Type B pancreatic cell (in vitro differentiated cells): ENCODE data around the gene DBP. TPM values are rescaled to one million over a fixed set of nuclear protein-coding genes. Genes with fewer than 3 reads are reported as not detected.
"Not testable (repeated sequence)": the region's sequence is repeated elsewhere in the genome, so short reads cannot be mapped to it uniquely, and the experiment has no call there.

Experiments used
- DNase-seq: peaks from one replicate; pipeline ENCODE4 v3.0.0; 2021; ENCODE audit warnings: mixed read lengths; ENCODE audit not compliant: unreplicated experiment; ENCODE audit errors: extremely low spot score
- H3K27ac Mint-ChIP-seq: 2 replicates; pipeline ENCODE4 v1.8.0; 2021; ENCODE audit warnings: mild to moderate bottlenecking, mixed read lengths
- H3K27me3 Mint-ChIP-seq: 2 replicates; pipeline ENCODE4 v1.8.0; 2021; ENCODE audit warnings: mixed read lengths
- H3K36me3 Mint-ChIP-seq: 2 replicates; pipeline ENCODE4 v1.8.0; 2021; ENCODE audit warnings: mixed read lengths
- H3K4me1 Mint-ChIP-seq: one replicate; pipeline ENCODE4 v1.8.0; 2021; ENCODE audit warnings: mixed read lengths; ENCODE audit not compliant: unreplicated experiment
- H3K4me3 Mint-ChIP-seq: 2 replicates; pipeline ENCODE4 v1.8.0; 2021; ENCODE audit warnings: mild to moderate bottlenecking, mixed read lengths
- H3K9me3 Mint-ChIP-seq: 2 replicates; pipeline ENCODE4 v1.8.0; 2021; ENCODE audit warnings: mixed read lengths
- CTCF ChIP-seq: fragments of 200-600 bp; sonication (generic); conservative IDR thresholded peaks from 2 replicates; pipeline ENCODE4 v1.5.0; 2021; ENCODE audit warnings: antibody characterized with exemption, mild to moderate bottlenecking
- total RNA-seq: library from RNA; stranded (reverse); gene quantifications from 2 replicates; pipeline ENCODE4 v1.2.1, GENCODE V29; 2021; ENCODE audit warnings: low replicate concordance

DBP gene
- total RNA-seq, 1 donor from 2014 or later, result 31.5 TPM

GRCh38 chr19:48680436-48681126, 43.4 kb upstream of the DBP start:
- DNase-seq, result no peak
- Mint-ChIP-seq H3K27ac (no peak overlapping the region), H3K36me3 (no peaks in the 10 kb centered on the region), H3K4me1 (peaks cover 17% of the 10 kb centered on the region), H3K9me3 (no peaks in the 10 kb centered on the region), H3K4me3 (no peak overlapping the region), H3K27me3 (no peaks in the 10 kb centered on the region)
- no peak for TF ChIP-seq CTCF

GRCh38 chr19:48680006-48680405, 42.8 kb upstream of the DBP start:
- not testable (repeated sequence) for H3K27me3 Mint-ChIP-seq, DNase-seq, H3K4me3 Mint-ChIP-seq, H3K27ac Mint-ChIP-seq, H3K9me3 Mint-ChIP-seq, H3K36me3 Mint-ChIP-seq
- peaks cover 20% of the 10 kb centered on the region for H3K4me1 Mint-ChIP-seq

DNA sequence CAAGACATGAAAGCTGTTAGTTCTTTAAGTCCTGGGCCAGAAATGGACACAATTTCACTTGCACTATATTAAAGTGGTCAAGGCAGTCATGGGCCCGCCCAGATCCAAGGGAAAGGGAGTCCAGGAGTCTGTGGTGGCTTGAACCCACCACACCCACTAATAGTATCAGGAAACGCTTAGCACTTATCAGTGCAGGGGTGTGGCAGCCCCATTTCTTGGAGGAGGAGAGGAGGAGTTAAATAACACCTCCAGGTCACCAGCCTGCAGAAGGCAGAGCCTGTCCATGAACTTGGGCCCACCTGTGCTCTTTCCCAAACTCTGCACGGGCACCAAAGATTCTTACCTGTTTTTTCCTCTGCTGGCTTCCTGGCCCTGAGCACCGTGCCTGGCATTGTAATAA, 41.0 kb upstream of the DBP start:
- no peak for TF ChIP-seq CTCF
- Mint-ChIP-seq H3K27me3 (peaks cover 7% of the 10 kb centered on the region), H3K4me1 (peaks cover 21% of the 10 kb centered on the region), H3K9me3 (no peaks in the 10 kb centered on the region), H3K36me3 (no peaks in the 10 kb centered on the region), H3K27ac (peak overlapping the region; percentile 43), H3K4me3 (no peak overlapping the region)
- no peak for DNase-seq

DNA sequence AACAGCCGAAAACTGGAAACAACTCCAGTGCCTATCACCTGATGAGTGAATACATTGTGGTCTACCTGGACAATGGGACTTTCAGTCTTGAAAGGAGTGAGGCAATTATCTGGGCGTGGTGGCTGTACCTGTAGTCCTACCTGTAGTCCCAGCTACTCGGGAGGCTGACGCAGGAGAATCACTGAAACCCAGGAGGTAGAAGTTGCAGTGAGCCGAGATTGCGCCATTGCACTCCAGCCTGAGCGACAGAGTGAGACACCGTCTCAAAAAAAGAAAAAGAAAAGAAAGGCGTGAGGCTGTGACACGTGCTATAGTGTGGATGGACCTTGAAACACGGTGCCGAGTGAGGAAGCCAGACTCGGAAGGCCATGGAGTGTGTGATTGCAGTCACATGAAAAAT, 39.7 kb upstream of the DBP start:
- H3K9me3 Mint-ChIP-seq, result no peaks in the 10 kb centered on the region
- peaks cover 7% of the 10 kb centered on the region for H3K27me3 Mint-ChIP-seq
- no peaks in the 10 kb centered on the region for H3K36me3 Mint-ChIP-seq
- peak overlapping the region; percentile 89 for H3K27ac Mint-ChIP-seq
- no peak for TF ChIP-seq CTCF
- peaks cover 21% of the 10 kb centered on the region for H3K4me1 Mint-ChIP-seq
- H3K4me3 Mint-ChIP-seq, result peak overlapping the region; percentile 23
- no peak for DNase-seq

DNA sequence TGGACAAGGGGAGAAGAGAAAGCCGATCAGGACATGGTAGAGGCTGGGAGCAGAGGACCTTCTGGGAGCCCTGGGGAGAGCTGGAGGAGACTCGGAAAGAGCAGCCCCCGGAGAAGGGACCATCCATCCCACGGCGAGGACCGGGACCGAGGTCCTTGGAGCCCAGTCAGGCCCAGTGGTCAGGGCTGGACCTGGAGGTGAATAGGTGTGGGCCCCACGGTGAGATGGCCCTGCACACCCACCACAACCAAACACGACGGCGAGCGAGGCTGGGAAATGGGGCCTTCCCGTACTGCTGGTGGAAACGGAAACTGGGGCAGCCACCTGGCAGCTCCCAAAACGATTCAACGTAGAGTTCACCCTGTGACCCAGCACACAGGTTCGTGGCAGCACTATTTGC, 39.3 kb upstream of the DBP start:
- DNase-seq, result no peak
- peak overlapping the region; percentile 89 for H3K27ac Mint-ChIP-seq
- H3K4me1 Mint-ChIP-seq, result peaks cover 21% of the 10 kb centered on the region
- H3K36me3 Mint-ChIP-seq, result no peaks in the 10 kb centered on the region
- no peak for TF ChIP-seq CTCF
- H3K4me3 Mint-ChIP-seq, result no peak overlapping the region
- H3K27me3 Mint-ChIP-seq, result peaks cover 7% of the 10 kb centered on the region
- no peaks in the 10 kb centered on the region for H3K9me3 Mint-ChIP-seq

- no peaks in the 10 kb centered on the region for H3K9me3 Mint-ChIP-seq
- H3K4me3 Mint-ChIP-seq, result peak overlapping the region; percentile 45
- peak; percentile 92 for TF ChIP-seq CTCF
- H3K4me1 Mint-ChIP-seq, result peaks cover 27% of the 10 kb centered on the region
- H3K36me3 Mint-ChIP-seq, result no peaks in the 10 kb centered on the region
- DNase-seq, result peak; percentile 79
- peak overlapping the region; percentile 83 for H3K27ac Mint-ChIP-seq
- H3K27me3 Mint-ChIP-seq, result peaks cover 7% of the 10 kb centered on the region
Measured at GRCh38 chr19:48674921-48675824, 38.0 kb upstream of the DBP start.
